Right lobe of liver (tissue), 6 donors: ENCODE measurements around the gene SET. TPM values are rescaled to one million over a fixed set of nuclear protein-coding genes. Genes with fewer than 3 reads are reported as not detected.

Source experiments
- ATAC-seq, 4 donors: fragments of 200-7000 bp; cut with Tn5 transposase; one replicate each; pipeline ENCODE4 v1.9.1; 2020; ENCODE audit warnings: mild to moderate bottlenecking in 4 of 4, moderate library complexity in 4 of 4
- DNase-seq, 3 donors: peaks; one replicate each; pipeline ENCODE4 v3.0.0-alpha.2; 2020
- H3K27ac ChIP-seq, 3 donors: fragments of 200-600 bp; one replicate each; pipeline ENCODE4 v1.8.0; 2022
- H3K27me3 ChIP-seq, 2 donors: fragments of 200-600 bp; one replicate each; pipeline ENCODE4 v1.8.0; 2022
- H3K36me3 ChIP-seq, 4 donors: fragments of 200-600 bp; sonication (generic) in 1 of 4; one replicate each; pipeline versions ENCODE4 v1.5.1 to v1.8.0; 2017 to 2022; ENCODE audit warnings: control low read depth in 1 of 4
- H3K4me1 ChIP-seq, 4 donors: fragments of 200-600 bp; sonication (generic) in 1 of 4; one replicate each; pipeline versions ENCODE4 v1.5.1 to v1.8.0; 2017 to 2022; ENCODE audit warnings: control low read depth in 1 of 4
- H3K4me3 ChIP-seq, 3 donors: fragments of 200-600 bp; one replicate each; pipeline ENCODE4 v1.8.0; 2022
- H3K9me3 ChIP-seq, 4 donors: fragments of 200-600 bp; sonication (generic) in 1 of 4; one replicate each; pipeline versions ENCODE4 v1.5.1 to v1.8.0; 2017 to 2022; ENCODE audit warnings: control low read depth in 1 of 4
- CTCF ChIP-seq, 4 donors: fragments of 200-600 bp in 3 of 4; fragments of 450-650 bp in 1 of 4; IDR thresholded peaks; one replicate each; pipeline versions ENCODE4 v1.5.1 to v1.8.0; 2016 to 2022; ENCODE audit warnings: antibody characterized with exemption in 4 of 4, mild to moderate bottlenecking in 2 of 4
- POLR2A ChIP-seq: fragments of 450-650 bp; IDR thresholded peaks from one replicate; pipeline ENCODE4 v1.6.1; 2017; ENCODE audit warnings: antibody characterized with exemption, mild to moderate bottlenecking
- WGBS: methylation state at CpG from one replicate; pipeline ENCODE4 v1.1.6; 2018; ENCODE audit warnings: low coverage, low lambda C conversion rate; ENCODE audit not compliant: insufficient coverage; ENCODE audit errors: missing lambda C conversion rate; 5-methylcytosine and 5-hydroxymethylcytosine counted together
- intact Hi-C, 2 donors: fragments of 100-400 bp; cut with DNase I; formaldehyde crosslinking; loops; one replicate each; pipeline versions ENCODE4 v1.11.2 to v1.14.1; 2022
- total RNA-seq, 6 experiments: library from RNA; depleted of rRNA in 2 of 6; stranded (reverse); fragments of >200 nt in 2 of 6; fragmentation: NEBNext Ultra II Directional in 3 of 6; extraction: Animal tissue kit (Norgen Biotek cat#: 25700) in 3 of 6; gene quantifications; one replicate each; pipeline versions ENCODE4 v1.1.0 to v1.2.4, GENCODE V29; 2016 to 2023
- donor health status: DM: no; HTN: yes; CAD: no.
- donor health status: DM: no; HTN: no; CAD: no.
- donor health status: DM: no; HTN: no; CAD: no.
- donor health status: DM: no; HTN: yes; CAD: no.
- donor health status: DM: no; HTN: yes; CAD: no.

SET gene
- total RNA-seq, 6 experiments from 2014 or later, result 57.4 to 110 (median 82.6) TPM

DNA sequence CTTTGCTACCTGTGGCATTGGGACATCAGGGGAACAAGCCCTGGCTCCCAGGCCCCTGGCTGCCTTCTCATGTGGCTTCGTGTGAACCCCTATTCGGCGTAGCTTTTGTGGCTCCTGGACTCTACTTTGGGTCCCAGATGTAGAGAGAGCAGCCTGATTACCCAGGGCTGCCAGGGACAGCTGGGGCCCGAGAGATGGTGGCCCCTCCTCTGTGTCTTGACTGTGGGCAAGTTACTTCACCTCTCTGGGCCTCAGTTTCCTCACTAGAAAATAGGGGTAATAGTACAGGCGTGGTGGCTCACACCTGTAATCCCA, 15.3 kb downstream of the SET start:
- intact Hi-C loops, result no loop called here
- no peaks in the 10 kb centered on the region for H3K27me3 ChIP-seq
- no peaks in the 10 kb centered on the region for H3K4me1 ChIP-seq
- H3K27ac ChIP-seq, result peak overlapping the region in 1 of 3 donors; percentile 60
- no peaks in the 10 kb centered on the region for H3K9me3 ChIP-seq
- no peak for DNase-seq
- peak overlapping the region in 1 of 3 donors; percentile 73 for H3K4me3 ChIP-seq
- no peak for ATAC-seq
- TF ChIP-seq POLR2A (no peak), CTCF (IDR thresholded peaks at IDR 0.05) (no peak)
- WGBS, result 80% methylated on average over 1 of the region's 5 CpGs
- no peaks in the 10 kb centered on the region for H3K36me3 ChIP-seq

DNA sequence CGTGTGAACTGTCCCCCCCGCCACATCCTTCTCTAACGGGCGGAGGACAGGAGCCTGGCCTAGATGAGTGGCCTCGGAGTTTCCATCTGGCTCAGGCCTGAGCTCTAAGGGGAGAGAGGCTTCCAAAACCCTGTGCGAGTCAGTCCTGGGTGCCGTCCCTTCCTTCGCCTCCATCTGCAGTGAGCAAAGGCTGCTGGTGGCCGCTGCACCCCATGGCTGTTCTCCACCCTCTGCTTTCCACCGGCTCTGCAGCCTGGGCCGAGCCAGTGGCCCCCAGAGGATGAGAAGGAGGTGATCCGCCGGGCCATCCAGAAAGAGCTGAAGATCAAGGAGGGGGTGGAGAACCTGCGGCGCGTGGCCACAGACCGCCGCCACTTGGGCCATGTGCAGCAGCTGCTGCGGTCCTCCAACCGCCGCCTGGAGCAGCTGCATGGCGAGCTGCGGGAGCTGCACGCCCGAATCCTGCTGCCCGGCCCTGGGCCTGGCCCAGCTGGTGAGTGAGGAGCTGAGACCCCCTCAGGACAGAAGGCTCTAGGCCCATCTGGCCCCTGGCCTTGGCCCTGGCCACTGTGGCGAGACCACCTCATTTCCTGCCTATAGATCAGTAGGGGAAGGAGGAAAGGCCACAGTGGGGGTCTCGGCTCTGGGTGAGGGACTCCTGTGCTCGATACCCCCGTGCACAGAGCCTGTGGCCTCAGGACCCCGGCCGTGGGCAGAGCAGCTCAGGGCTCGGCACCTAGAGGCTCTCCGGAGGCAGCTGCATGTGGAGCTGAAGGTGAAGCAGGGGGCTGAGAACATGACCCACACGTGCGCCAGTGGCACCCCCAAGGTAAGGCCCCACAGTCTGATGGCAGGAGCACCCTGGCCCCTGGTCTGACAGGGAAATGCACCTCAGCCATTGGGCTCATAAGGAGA, 16.3 kb downstream of the SET start:
- DNase-seq, result peak; percentile 15 to 52 (median 45)
- ATAC-seq, result no peak
- Histone ChIP-seq H3K36me3 (no peaks in the 10 kb centered on the region), H3K27me3 (no peaks in the 10 kb centered on the region), H3K4me3 (no peak overlapping the region), H3K9me3 (no peaks in the 10 kb centered on the region), H3K27ac (no peak overlapping the region), H3K4me1 (no peaks in the 10 kb centered on the region)
- no peak for TF ChIP-seq POLR2A
- TF ChIP-seq CTCF (IDR thresholded peaks at IDR 0.05), result no peak
- 96% methylated on average over 4 of the region's 36 CpGs for WGBS
- intact Hi-C loops, result no loop called here

GRCh38 chr9:128706045-128706444, 17.0 kb downstream of the SET start:
- TF ChIP-seq POLR2A, result no peak
- no peak for TF ChIP-seq CTCF (IDR thresholded peaks at IDR 0.05)
- no peak overlapping the region for H3K4me3 ChIP-seq
- H3K4me1 ChIP-seq, result no peaks in the 10 kb centered on the region
- no peaks in the 10 kb centered on the region for H3K27me3 ChIP-seq
- no CpG with 5 or more reads among the region's 1 CpG for WGBS
- ATAC-seq (no peak), DNase-seq (peak; percentile 2 to 21 (median 17))
- H3K36me3 ChIP-seq, result no peaks in the 10 kb centered on the region
- no peaks in the 10 kb centered on the region for H3K9me3 ChIP-seq
- no peak overlapping the region for H3K27ac ChIP-seq
- intact Hi-C loops, result no loop called here

- Histone ChIP-seq H3K4me1 (no peaks in the 10 kb centered on the region), H3K36me3 (no peaks in the 10 kb centered on the region), H3K27me3 (no peaks in the 10 kb centered on the region), H3K9me3 (no peaks in the 10 kb centered on the region), H3K27ac (no peak overlapping the region), H3K4me3 (no peak overlapping the region)
- DNase-seq, result peak; percentile 19 to 49 (median 48)
- intact Hi-C loops, result no loop called here
- TF ChIP-seq POLR2A (no peak), CTCF (IDR thresholded peaks at IDR 0.05) (no peak)
- no peak for ATAC-seq
- WGBS, result 85% methylated on average over 4 of the region's 23 CpGs
Measured at GRCh38 chr9:128706671-128707381, 17.8 kb downstream of the SET start.
